Mesothelial cell of epicardium (in vitro differentiated cells): Measurements from ENCODE around the gene WDR33. TPM values are rescaled to one million over a fixed set of nuclear protein-coding genes. Genes with fewer than 3 reads are reported as not detected.
"Not testable (repeated sequence)": the region's sequence is repeated elsewhere in the genome, so short reads cannot be mapped to it uniquely, and the experiment has no call there.

Source experiments
- DNase-seq, 2 experiments: peaks; one replicate each; pipeline ENCODE4 v3.0.0; 2021; ENCODE audit warnings: low spot score in 2 of 2; ENCODE audit not compliant: unreplicated experiment in 2 of 2
- H3K27ac Mint-ChIP-seq: 2 replicates; pipeline ENCODE4 v1.8.0; 2021; ENCODE audit warnings: mixed read lengths
- H3K27me3 Mint-ChIP-seq: 2 replicates; pipeline ENCODE4 v1.8.0; 2021; ENCODE audit warnings: low read depth, mixed read lengths
- H3K36me3 Mint-ChIP-seq: 2 replicates; pipeline ENCODE4 v1.8.0; 2021; ENCODE audit warnings: mixed read lengths
- H3K4me1 Mint-ChIP-seq: 2 replicates; pipeline ENCODE4 v1.8.0; 2021; ENCODE audit warnings: mixed read lengths
- H3K4me3 Mint-ChIP-seq: 2 replicates; pipeline ENCODE4 v1.8.0; 2021; ENCODE audit warnings: mild to moderate bottlenecking, moderate library complexity, mixed read lengths
- H3K9me3 Mint-ChIP-seq: 2 replicates; pipeline ENCODE4 v1.8.0; 2021; ENCODE audit warnings: mixed read lengths
- total RNA-seq: library from RNA; stranded (reverse); gene quantifications from 3 replicates; pipeline ENCODE4 v1.2.1, GENCODE V29; 2021
- TF ChIP-seq, protein P1 (sequence below): fragments of 200-600 bp; sonication (generic); IDR thresholded peaks from one replicate; pipeline ENCODE4 v1.5.0; 2021; ENCODE audit warnings: antibody characterized with exemption; ENCODE audit not compliant: unreplicated experiment

Gene WDR33
- total RNA-seq, 1 donor from 2014 or later, result 61.4 TPM

DNA sequence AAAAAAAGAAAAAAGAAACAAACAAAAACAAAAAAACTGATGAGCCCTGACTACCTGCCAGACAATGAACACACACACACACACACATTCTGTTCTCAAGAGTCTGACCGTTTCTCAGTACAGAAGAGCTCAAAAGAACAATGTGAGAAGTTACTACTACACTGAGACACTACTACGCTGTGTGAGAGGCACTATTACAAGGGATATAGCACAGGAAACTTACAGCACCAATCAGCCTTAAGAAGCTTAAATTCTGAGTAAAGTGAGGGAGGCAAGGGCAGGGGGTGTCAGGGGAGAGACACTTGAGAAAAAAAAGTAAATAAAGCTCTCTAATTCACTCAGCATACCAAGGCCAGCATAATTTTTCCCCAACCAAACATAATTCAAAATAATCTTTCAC is 32.5 kb downstream of the WDR33 start:
- H3K9me3 Mint-ChIP-seq, result peaks cover 3% of the 10 kb centered on the region

DNA sequence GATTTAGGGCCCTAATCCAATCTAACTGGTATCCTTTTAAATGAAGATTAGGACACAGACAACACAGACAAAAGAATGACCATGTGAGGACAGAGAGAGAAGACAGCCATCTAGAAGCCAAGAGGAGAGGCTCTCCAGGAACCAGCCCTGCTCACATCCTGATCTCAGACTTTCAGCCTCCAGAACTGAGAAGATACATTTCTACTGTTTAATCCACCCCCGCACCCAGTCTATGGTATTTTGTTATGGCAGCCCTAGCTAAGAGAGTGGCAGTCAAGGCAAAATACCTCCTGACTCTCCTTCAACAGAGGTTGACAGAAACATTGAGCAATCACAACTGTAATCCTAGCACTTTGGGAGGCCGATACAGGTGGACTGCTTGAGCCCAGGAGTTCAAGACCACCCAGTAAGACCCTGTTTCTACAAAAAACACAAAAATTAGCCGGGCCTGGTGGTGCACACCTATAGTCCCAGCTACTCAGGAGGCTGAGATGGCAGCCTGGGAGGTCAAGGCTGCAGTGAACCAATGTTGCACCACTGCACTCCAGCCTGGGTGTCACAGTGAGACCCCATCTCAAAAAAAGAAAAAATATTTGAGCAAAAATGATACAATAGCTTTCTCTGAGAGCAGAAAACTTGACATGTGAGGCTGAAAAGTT is 34.7 kb downstream of the WDR33 start:
- Mint-ChIP-seq H3K4me1 (peaks cover 9% of the 10 kb centered on the region), H3K36me3 (peaks cover 10% of the 10 kb centered on the region), H3K27ac (peak overlapping the region; percentile 78), H3K9me3 (peaks cover 3% of the 10 kb centered on the region), H3K27me3 (no peaks in the 10 kb centered on the region), H3K4me3 (no peak overlapping the region)
- TF ChIP-seq, protein P1, sequence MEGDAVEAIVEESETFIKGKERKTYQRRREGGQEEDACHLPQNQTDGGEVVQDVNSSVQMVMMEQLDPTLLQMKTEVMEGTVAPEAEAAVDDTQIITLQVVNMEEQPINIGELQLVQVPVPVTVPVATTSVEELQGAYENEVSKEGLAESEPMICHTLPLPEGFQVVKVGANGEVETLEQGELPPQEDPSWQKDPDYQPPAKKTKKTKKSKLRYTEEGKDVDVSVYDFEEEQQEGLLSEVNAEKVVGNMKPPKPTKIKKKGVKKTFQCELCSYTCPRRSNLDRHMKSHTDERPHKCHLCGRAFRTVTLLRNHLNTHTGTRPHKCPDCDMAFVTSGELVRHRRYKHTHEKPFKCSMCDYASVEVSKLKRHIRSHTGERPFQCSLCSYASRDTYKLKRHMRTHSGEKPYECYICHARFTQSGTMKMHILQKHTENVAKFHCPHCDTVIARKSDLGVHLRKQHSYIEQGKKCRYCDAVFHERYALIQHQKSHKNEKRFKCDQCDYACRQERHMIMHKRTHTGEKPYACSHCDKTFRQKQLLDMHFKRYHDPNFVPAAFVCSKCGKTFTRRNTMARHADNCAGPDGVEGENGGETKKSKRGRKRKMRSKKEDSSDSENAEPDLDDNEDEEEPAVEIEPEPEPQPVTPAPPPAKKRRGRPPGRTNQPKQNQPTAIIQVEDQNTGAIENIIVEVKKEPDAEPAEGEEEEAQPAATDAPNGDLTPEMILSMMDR, result no peak
- no peak for DNase-seq

More for the DNA sequence above, 32.5 kb downstream of the WDR33 start:
- TF ChIP-seq, protein P1, result no peak
- Mint-ChIP-seq H3K4me1 (peaks cover 9% of the 10 kb centered on the region), H3K27ac (no peak overlapping the region), H3K36me3 (peaks cover 12% of the 10 kb centered on the region), H3K4me3 (no peak overlapping the region), H3K27me3 (no peaks in the 10 kb centered on the region)
- no peak for DNase-seq

DNA sequence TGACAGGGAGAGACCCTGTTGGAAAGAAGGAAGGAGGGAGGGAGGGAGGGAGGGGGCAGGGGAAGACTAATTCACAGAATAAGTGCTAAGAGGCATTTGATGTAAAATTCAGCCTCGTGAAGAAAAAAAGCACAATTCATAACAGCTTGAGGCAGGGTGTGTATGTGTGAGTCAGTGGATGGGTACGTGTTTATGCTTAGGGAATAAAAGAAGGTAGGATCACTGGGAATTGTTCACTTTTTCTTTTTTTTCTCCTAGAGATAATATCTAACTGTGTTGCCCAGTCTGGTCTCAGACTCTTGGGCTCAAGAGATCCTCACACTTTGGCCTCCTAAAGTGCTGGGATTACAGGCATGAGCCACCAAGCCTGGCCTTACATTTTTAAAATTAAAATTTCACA is 39.2 kb downstream of the WDR33 start:
- Mint-ChIP-seq H3K4me1 (peaks cover 7% of the 10 kb centered on the region), H3K4me3 (no peak overlapping the region), H3K36me3 (peaks cover 12% of the 10 kb centered on the region), H3K27ac (no peak overlapping the region), H3K9me3 (no peaks in the 10 kb centered on the region), H3K27me3 (no peaks in the 10 kb centered on the region)
- TF ChIP-seq, protein P1, result no peak
- no peak for DNase-seq

DNA sequence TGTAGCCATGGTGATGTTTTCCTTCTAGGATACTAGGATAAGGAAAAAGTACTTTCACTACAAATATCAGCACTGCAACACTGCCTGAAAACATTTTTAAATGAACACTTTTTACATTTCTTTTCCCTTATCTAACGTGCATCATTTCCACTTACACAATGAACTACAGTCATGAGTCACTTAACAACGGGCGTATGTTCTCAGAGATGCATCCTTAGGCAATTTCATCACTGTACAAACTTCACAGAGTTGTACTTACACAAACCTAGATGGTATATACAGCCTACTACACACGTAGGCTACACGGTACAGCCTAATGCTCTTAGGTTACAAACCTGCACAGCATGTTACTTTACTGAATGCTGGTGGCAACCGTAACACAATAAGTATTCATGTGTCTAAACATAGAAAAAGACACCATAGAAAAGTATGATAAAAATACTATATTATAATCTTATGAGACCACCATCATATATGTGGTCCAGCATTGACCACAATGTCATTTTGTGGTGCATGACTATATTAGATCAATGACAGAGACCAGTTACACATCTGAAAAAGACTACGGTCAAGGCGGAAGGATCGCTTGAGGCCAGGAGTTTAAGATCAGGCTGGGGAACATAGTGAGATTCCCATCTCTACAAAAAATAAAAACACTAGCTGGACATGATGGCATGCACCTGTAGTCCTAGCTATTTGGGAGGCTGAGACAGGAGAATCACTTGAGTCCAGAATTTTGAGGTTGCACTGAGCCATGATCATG is 39.8 kb downstream of the WDR33 start:
- H3K9me3 Mint-ChIP-seq, result no peaks in the 10 kb centered on the region
- no peaks in the 10 kb centered on the region for H3K27me3 Mint-ChIP-seq
- peaks cover 3% of the 10 kb centered on the region for H3K4me1 Mint-ChIP-seq
- H3K36me3 Mint-ChIP-seq, result peaks cover 14% of the 10 kb centered on the region
- no peak for DNase-seq
- no peak overlapping the region for H3K4me3 Mint-ChIP-seq
- TF ChIP-seq, protein P1, result no peak
- H3K27ac Mint-ChIP-seq, result no peak overlapping the region

DNA sequence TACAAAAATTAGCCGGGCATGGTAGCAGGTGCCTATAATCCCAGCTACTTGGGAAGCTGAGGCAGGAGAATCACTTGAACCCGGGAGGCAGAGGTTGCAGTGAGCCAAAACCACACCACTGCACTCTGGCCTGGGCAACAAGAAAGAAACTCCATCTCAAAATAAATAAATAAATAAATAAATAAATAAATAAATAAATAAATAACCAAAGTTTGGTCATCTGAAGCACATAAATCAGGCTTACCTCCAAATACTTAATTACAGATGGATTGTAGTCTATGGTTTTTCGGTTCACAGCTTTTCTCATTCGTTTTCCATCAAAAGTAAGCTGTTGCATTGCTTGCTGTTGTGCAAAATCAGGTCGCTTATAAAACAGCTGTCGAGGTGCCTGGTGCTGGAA is 40.4 kb downstream of the WDR33 start:
- not testable (repeated sequence) for H3K27me3 Mint-ChIP-seq, H3K9me3 Mint-ChIP-seq, H3K27ac Mint-ChIP-seq, DNase-seq, H3K4me1 Mint-ChIP-seq, H3K4me3 Mint-ChIP-seq
- peaks cover 14% of the 10 kb centered on the region for H3K36me3 Mint-ChIP-seq

DNA sequence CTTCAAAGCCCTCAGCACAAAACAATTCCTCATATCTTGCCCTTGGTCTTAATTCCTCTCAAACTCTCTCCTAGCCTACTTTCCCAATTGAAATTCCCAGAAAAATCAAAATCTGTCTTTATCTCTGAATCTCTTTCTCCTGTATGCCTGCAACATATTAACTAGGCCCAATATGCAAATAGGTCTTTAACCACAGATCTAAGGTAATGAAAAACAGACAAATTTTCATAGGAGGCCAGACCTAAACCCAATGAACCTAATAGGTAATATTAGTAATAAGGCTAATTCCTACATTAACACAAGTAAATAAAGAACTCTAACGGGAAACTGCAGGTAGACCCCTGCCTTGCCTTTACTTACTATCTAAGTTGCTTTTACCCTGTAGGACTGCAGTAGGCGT is 41.4 kb downstream of the WDR33 start:
- TF ChIP-seq, protein P1, result no peak
- no peak overlapping the region for H3K27ac Mint-ChIP-seq
- H3K9me3 Mint-ChIP-seq, result no peaks in the 10 kb centered on the region
- H3K36me3 Mint-ChIP-seq, result peaks cover 21% of the 10 kb centered on the region
- H3K4me1 Mint-ChIP-seq, result peaks cover 1% of the 10 kb centered on the region
- DNase-seq, result no peak
- H3K4me3 Mint-ChIP-seq, result no peak overlapping the region
- no peaks in the 10 kb centered on the region for H3K27me3 Mint-ChIP-seq
